Ammon's horn (tissue), 1 donor: Measurements from ENCODE around the gene ADAMTS14.

ENCODE experiments used
- DNase-seq: peaks from one replicate; pipeline ENCODE4 v3.0.0-alpha.2; 2016; ENCODE audit warnings: low spot score

The ADAMTS14 gene

DNA sequence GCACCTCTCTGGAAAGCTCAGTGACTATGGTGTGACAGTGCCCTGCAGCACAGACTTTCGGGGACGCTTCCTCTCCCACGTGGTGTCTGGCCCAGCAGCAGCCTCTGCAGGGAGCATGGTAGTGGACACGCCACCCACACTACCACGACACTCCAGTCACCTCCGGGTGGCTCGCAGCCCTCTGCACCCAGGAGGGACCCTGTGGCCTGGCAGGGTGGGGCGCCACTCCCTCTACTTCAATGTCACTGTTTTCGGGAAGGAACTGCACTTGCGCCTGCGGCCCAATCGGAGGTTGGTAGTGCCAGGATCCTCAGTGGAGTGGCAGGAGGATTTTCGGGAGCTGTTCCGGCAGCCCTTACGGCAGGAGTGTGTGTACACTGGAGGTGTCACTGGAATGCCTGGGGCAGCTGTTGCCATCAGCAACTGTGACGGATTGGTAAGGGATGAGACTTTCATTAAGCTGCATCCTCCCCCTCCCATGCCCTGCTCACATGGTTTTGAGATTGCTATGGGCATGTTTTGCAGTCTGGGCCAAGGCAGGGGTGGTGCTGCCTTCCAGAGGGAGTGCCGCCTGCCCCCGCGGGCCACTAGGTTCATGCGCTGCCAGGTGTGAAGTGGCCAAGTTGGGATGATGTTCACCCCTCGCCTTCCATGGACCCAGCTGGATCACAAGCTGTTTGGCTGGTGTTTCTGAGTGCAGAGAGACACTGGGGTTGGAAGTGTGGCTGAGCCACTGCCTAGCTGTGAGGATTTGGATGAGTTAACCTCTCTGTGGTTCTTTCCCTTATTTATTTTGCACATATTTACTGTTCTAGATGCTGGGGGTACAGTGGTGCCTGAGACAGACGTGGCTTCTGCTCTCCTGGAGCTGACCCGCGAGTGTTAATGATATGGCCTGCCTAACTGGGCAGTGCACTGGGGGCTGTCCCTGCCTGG, 2.5 kb downstream of the ADAMTS14 start:
- DNase-seq = no peak

DNA sequence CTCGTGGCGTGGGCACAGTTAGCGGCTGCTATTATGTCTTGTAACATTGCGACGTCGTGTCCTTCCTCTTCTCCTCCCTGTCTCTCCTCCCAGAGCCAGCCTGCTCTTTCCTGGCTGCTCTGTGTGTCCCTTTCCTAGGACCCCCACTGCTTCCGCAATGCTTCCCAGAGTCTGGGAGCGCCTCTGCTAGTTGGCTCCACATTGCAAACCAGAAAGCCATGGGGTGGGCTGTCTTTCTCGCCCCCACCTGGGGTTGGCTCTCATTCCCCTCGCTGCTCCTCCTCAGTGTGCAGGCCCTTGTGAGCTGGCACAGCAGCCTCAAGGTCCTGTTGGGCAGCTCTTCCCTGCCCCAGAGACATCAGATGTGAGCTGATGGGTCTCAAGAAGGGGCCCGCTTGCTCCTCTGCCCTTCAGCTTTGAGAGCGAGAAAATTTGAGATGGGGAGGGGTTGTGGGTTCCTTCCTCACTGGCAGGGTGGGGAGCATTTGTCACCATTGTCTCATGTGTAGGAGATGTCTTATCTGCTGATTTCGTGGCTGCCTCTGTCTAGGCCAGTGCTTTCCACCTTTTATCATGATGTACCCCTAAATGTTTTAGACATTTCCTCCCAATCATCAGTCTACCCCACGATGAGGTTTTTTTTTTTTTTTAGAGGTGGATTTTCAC, 3.3 kb downstream of the ADAMTS14 start:
- DNase-seq = no peak

- no peak for DNase-seq
Measured at GRCh38 chr10:70676511-70676910, 4.2 kb downstream of the ADAMTS14 start.

DNA sequence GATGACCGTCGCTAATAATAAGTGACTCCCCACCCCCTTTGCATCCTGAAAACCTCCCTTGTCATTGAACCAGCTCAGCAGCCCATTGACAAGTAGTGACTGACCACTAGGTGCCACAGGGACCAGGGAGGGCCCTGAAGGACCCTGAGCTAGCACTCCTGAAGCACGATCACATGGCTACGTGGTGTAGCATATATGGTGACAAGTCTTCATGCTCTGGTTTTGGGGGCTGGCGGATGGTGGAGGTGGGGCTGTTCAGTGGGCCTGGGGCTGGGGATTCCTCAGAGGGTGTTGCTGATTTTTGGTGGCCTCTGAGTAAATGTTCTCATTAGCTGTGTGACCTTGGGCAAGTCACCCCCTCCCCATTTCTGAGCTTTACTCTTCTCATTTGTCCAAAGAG, 4.7 kb downstream of the ADAMTS14 start:
- DNase-seq = no peak

DNA sequence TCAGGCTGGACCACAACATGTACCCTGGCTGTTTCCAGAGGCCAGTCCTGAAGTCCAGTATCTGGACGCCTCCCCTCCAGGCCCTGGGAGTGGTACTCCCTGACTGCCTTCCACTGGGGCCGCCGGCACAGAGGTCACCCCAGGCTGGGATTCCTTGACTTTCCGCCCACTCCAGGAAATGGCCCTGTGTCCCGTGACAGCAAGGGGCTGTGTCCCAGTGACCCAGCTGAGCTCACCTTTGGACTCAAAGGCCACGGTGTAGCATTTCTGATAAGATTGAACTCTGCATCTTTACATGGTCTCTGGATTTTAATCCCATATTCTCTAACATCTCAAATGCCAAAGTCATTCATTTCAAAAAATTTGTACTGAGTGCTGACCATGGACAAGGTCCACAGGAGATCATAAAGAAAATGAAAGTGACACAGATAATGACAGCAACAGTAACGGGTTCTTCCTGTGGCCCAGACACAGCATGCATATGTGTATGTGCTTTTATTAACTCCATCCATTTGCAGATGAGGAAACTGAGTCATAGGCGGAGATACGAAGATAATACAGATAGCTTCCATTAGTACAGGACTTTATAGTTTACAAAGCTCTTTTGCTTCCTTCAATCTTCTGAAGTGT, 5.4 kb downstream of the ADAMTS14 start:
- no peak for DNase-seq

DNA sequence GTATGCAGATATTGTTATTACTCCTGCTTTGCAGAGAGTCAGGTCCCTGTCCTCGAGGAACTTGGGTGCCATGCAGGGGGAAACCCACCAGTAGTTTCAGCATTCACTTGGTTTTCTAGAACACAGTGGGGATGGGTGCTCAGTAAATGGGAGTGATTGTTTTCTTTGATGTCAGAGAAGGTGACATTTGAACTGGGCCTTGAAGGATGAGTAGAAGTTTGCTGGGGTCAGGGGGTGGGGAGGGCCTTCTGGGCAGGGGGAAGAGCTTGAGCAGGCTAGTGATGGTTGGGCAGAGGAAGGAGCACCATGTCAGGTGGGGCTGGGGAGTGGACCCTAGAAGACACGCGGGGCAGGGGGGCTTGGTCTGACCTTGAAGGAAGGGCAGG, 5.9 kb downstream of the ADAMTS14 start:
- no peak for DNase-seq

DNA sequence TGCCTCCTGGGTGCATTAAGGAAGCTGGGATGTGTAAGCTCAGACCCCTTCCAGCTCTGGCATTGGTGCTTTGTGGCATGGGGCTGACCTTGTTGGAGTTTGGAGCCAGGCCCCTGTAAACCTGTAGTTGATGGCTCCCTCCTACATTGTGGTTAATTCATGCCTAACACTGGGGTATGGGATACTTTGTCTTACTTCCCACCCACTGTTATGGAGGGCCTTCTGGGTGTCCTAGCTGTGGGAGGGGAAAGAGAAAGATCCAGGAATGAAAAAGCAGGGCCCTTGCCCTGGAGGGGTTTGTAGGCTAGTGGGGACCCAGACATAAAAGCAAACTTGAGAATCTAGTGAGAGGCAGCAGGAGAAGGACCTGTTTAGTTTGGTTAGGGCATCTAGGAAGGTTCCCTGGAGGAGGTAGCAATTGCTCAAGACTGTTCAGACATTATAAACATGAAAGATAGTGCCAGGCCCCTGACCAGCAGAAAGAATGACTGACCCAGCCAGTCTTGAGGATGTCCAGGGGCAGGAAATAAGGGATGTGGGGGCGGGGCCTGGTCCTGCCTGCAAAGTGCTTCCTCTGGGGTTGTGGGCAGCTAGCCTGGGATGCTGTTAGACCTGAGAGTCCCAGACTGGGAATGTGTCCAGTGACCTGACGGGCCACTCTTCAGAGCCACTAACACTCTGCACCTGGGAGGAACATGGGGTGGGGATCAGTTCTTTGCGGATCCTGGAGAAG, 6.6 kb downstream of the ADAMTS14 start:
- DNase-seq = no peak

DNA sequence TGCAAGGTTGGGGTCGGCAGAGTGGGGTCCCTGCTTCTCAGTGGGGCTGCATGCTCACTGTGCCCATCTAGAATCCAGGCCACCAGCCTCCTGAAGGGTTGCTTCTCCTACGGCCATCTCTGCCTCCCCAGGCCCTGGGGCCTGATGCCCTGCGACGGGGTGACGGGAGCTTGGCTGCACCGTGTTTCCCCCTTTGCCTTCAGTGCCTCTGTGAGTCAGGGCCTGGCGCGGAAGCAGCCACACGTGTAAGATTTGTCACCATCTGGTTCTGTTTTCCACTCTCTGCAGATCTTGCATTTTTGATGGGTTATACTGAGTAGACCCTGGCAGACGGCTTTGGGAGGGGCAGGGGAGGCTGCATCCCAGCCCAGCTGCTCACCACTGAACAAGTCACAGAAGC, 7.2 kb downstream of the ADAMTS14 start:
- DNase-seq = no peak

DNA sequence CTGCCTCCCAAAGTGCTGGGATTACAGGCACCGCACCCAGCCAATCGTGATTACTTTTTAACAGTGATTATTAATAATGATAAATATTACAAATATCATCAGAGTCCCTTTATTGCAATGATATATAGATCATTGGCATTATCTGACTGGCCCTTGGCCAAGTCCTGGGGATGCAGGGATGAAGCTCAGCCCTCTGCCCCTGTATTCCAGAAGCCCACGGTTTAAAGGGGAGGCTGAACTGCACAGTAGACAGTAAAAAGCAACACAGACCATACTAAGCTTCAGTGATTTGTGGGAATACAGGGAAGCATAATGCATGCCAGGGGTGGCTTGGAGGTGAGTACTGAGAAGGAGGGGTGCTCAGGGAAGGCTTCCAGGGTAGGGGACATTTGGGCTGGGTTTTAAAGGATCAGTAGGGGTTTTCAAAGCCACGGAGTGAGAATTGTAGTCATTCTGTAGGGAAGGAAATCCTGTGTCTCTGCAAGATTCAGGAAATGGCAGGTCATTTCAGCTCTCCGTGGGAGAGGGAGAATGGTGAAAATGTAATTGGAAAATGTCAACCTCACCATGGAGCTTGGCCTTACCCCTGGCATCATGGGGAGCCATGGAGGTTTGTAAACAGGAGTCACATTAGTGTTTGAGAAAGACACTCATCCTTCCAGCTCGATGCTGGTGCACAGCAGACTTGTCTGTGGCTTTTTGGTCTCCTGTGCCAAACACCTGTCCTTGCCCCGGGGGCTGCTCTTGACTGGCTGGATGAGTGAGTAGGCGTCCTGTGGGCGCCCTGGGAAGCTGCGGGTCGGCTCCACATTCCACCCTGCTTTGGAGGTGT, 8.8 kb downstream of the ADAMTS14 start:
- DNase-seq = no peak

DNA sequence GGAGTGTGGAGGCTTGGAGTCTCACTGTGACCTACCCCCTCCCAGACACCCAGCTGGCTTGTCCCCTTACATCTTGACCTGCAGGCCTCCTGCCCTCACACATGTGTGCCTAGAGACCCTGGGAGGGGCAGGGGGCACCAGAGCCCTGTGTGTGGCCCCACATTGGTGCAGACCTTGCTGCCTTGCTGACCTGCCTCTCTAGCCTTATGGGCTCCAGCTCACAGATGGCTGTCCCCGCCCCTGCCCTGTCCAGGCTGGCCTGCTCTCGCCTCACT, 9.4 kb downstream of the ADAMTS14 start:
- DNase-seq = no peak

DNA sequence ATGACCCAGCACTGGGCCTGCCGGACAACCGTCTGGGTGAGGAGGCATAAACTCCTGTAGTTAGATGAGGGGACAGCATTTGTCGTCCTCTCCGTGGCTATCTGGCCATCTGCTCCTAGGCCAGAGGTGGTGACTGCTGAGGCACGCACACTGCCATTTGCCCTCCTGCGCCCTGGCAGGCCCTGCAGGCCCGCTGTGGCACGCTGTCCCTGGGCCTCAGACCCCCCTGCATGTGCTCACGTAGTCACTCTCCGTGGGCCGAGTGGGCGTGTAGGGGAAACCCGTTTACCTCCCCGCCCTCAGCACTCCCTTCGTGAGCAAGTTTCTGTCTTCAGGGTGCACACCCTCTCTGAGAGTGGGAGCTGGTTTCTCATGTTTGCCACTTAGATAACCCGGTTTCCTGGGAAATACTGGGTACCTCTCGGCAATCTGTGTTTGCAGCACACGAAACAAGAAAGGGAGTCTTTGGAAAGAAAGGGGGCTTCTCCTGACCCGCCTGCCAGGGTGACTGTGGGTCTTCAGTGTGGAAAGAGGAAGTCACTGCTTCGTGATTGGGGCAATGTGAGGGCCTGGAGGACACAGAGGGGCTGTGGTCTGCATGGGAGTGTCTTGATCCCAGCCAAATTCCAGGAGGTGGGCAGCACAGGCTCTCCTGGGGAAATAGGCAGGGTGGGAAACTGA, 10.8 kb downstream of the ADAMTS14 start:
- DNase-seq = no peak

- DNase-seq = no peak
Measured at GRCh38 chr10:70683601-70683934, 11.3 kb downstream of the ADAMTS14 start.

GRCh38 chr10:70683940-70684339, 11.6 kb downstream of the ADAMTS14 start:
- DNase-seq = no peak

DNA sequence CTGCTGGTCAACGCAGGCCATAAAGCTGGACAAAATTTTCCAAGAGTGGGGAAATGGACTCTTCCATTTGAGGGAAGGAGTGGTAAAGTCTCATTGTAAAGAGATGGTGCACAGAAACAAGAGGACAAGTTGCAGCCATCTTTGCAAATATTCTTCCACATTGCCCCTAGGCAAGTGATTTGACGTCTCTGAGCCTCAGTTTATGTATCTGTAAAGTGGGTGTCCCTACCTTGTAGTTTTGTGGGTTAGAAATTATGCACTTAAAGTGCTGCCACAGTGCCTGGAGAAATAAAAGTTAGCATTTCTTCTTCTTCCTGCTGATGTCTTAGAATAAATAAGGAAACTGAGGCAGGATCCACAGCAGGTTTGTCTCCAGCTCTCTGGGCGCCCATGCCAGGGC, 12.1 kb downstream of the ADAMTS14 start:
- no peak for DNase-seq

DNA sequence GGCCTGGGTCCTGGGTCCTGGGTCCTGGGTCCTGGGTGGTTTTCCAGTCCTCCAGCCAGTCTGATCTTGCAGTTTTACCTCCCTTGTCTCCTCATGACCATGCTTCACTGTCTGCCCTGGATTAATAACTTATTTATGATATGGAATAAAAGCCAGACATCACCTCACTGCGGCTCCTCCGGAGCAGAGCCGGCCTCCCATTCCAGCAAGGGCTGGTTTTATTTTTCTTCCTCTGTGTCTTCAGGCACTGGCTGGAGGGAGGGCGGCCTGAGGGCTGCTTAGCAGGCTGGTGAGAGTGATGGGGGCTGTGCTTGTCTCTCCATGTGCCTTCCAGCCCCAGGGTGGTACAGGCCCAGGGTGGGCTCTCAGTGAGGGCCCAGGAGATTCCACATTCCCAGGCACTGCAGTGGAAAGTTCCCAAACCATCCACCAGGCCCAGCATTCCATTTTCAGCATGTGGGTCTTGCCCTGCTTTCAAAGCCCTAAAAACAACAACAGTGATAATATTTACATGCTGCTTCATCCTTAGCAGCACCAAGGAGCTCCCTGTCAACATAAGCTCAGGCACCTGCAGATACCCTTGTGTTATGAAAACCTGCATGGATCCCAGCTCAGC, 12.6 kb downstream of the ADAMTS14 start:
- no peak for DNase-seq

DNA sequence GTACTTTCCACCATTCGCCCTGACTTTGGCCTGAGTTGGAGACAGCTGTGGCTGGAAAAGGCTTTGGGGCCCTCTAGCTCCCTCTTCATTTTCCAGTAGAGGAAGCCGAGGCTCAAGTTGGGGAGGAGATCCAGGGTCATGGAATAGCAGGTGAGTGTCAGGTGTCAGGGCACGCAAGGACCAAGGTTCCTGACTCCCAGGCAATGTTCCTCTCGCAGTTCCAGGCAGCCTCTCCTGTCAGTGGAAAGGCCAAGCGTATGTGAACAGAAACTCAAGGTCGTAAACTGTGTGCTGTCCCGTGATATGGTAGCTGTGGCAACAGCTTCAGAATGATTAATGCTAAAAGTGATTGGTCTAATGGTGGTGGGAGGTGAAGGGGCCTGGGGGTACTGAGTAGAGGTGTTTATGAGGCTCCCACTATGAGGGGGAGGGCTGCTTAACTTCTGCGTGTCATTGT, 13.2 kb downstream of the ADAMTS14 start:
- DNase-seq = no peak

GRCh38 chr10:70688828-70689227, 16.5 kb downstream of the ADAMTS14 start:
- no peak for DNase-seq

DNA sequence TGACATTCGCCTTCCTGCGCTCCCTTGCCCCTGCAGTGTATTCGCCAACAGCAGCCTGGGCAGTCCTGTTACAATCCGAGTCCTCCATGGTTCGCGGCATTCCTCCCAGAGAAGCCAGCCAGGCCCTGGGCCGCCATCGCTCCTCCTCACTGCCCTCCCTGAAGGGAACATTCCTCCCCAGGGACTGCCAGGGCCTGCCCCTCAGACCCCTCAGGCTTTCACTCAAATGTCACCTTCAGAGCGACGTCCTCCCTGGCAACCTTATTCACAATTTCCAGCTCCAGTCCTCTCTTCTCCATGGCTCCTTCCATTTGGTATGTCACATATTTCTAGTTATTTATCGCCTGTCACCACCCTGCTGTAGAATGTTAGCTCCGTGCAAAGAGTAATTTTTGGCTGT, 17.4 kb downstream of the ADAMTS14 start:
- no peak for DNase-seq

GRCh38 chr10:70690589-70690988, 18.3 kb downstream of the ADAMTS14 start:
- DNase-seq = no peak

DNA sequence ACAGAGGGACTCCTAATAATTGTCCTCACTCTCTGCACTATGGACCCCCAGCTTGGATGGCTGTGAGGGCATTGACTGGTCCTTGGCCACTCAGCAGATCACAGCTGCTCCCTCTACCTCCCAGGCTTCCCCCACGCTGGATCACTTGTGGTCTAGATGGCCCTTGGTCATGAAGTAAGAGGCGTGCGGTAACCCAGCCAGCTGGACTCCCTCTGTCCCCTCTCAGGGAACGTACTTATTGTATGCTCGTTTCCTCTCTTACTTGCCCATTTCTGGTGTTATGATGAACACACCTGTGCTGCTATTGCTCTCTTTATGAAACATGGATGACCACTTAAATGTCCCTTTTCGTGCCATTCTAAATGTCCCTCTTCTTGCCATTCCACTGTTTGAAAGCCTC, 19.3 kb downstream of the ADAMTS14 start:
- DNase-seq = no peak
